HG03521 (cell line): ENCODE results near the gene CXXC5.

Experiments used
- ATAC-seq: cut with Tn5 transposase; IDR thresholded peaks from one replicate; pipeline ENCODE4 v1.9.1; 2021; ENCODE audit warnings: mild to moderate bottlenecking, moderate library complexity; ENCODE audit not compliant: unreplicated experiment

CXXC5 gene

GRCh38 chr5:139678751-139679750 lies 30.9 kb downstream of the CXXC5 start:
- ATAC-seq: no peak

DNA sequence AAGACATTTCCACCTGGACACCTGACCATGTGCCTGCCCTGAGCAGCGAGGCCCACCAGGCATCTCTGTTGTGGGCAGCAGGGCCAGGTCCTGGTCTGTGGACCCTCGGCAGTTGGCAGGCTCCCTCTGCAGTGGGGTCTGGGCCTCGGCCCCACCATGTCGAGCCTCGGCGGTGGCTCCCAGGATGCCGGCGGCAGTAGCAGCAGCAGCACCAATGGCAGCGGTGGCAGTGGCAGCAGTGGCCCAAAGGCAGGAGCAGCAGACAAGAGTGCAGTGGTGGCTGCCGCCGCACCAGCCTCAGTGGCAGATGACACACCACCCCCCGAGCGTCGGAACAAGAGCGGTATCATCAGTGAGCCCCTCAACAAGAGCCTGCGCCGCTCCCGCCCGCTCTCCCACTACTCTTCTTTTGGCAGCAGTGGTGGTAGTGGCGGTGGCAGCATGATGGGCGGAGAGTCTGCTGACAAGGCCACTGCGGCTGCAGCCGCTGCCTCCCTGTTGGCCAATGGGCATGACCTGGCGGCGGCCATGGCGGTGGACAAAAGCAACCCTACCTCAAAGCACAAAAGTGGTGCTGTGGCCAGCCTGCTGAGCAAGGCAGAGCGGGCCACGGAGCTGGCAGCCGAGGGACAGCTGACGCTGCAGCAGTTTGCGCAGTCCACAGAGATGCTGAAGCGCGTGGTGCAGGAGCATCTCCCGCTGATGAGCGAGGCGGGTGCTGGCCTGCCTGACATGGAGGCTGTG lies 32.4 kb downstream of the CXXC5 start:
- no peak for ATAC-seq

DNA sequence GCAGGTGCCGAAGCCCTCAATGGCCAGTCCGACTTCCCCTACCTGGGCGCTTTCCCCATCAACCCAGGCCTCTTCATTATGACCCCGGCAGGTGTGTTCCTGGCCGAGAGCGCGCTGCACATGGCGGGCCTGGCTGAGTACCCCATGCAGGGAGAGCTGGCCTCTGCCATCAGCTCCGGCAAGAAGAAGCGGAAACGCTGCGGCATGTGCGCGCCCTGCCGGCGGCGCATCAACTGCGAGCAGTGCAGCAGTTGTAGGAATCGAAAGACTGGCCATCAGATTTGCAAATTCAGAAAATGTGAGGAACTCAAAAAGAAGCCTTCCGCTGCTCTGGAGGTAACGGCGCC lies 32.9 kb downstream of the CXXC5 start:
- ATAC-seq: no peak

- ATAC-seq: no peak
These were observed 33.3 kb downstream of the CXXC5 start for GRCh38 chr5:139681466-139681865.

GRCh38 chr5:139682016-139682975 lies 34.1 kb downstream of the CXXC5 start:
- ATAC-seq: no peak

- no peak for ATAC-seq
These were observed 35.4 kb downstream of the CXXC5 start for GRCh38 chr5:139683295-139684271.

DNA sequence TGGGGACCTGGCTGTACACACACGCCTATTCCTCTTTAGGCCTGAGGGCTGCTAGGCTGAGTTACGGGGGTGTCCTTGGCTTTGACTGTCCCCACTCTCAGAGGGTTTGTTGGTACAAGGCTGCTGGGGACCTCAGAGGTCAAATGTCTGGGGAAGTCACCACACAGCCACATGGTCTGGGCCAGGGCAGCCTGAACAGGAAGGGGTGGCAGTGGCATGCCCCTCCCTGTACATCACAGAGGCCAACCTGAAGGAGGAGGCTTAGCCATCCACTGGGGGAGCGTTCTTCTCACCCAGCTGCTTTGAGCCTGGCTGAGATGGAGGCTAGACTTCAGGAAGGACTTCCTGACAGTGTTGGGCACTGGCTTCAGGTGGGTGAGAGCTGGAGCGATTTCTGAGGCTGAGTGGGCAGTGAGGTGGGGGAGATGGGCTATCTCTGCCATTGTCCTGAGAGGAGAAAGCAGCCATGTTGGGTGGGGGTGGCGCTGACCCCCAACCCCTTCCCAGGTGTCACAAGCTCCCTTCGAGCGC lies 36.3 kb downstream of the CXXC5 start:
- no peak for ATAC-seq

- no peak for ATAC-seq
These were observed 37.0 kb downstream of the CXXC5 start for GRCh38 chr5:139684881-139685749.

- ATAC-seq: no peak
These were observed 37.7 kb downstream of the CXXC5 start for GRCh38 chr5:139685886-139686285.

DNA sequence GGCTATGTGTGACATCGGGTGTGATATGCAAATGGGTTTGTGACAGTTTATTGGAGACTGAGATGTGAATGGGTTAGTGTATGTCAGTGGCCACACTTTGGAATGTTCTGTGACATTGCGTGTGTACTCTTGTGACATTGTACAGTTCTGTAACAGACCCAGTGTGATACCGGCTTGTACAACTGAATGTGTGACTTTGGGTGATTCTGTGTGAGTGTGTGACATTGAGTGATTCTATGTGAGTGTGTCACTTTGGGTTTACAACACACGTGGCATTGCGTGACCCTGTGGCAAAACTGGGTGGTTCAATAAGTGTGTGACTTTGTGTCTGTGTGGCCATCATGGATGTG lies 38.2 kb downstream of the CXXC5 start:
- ATAC-seq: no peak

GRCh38 chr5:139686706-139687441 lies 38.7 kb downstream of the CXXC5 start:
- no peak for ATAC-seq

DNA sequence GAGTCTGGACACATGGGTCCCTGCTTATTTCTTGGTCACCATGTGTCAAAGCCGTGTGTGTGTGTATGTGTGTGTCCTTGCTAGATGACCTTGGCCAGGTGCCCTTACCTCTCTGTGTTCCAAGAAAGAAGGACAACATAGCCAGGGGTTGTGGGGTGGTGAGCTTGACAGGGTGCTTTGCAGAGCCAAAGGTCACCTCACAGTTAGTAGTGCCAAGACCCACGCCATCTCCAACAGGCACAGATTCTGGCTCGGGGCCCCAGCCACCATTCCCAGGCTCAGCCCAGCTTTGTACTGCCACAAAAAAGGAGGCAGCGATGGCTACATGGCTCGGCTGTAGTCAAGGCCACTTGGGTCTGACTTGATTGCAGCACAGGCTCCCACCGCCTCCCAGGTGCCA lies 39.5 kb downstream of the CXXC5 start:
- no peak for ATAC-seq

DNA sequence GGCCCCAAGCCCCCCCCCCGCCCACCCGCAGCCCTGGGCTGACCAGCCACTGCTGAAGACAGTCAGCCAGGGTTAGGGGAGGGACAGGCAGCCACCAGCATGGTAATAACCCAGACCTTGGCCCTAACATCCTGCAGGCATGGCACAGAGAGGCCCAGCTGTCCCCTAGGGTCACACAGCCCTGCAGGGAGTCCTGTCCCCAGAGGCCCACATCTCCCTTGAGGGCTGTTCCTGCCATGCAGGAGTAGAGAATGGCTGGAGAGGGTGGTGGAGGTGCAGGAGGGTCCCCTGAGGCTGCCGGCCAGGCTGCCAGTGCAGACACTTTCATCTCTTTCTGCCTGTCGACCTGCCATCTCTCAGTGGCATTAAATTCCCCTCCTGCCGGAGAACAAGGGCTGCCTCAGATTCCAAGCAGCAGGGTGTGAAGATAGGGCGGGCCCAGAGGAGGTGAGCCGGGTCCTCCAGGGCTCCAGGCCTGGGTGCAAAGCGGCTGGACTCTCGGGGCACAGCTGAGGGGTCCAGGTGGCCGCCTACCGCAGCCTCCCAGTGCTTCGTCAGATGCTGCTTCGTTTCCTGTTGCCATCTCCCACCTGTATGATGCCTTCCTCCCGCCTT lies 40.0 kb downstream of the CXXC5 start:
- ATAC-seq: no peak

GRCh38 chr5:139688751-139689372 lies 40.7 kb downstream of the CXXC5 start:
- ATAC-seq: no peak

DNA sequence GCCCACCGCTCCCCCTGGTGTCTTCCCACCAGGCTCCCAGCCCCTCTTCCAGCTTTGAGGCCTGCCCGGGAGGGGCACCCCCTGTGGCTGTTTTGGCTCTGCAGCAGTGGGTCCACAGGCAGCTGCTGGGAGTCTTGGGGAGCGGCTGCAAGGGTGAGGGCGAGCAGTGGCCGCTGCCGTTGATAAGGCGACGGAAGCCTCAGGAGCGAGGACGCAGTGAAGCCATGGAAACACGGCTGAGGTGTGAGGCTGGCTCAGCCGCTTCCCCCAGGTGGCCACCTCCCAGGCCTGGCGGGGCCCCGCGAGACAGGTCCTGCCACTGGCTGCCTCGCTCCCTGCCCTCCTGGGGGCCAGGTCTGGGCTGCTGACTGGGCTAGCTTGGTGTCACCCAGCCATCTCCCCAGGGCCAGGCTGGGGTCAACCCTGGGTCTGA lies 41.5 kb downstream of the CXXC5 start:
- ATAC-seq: no peak

DNA sequence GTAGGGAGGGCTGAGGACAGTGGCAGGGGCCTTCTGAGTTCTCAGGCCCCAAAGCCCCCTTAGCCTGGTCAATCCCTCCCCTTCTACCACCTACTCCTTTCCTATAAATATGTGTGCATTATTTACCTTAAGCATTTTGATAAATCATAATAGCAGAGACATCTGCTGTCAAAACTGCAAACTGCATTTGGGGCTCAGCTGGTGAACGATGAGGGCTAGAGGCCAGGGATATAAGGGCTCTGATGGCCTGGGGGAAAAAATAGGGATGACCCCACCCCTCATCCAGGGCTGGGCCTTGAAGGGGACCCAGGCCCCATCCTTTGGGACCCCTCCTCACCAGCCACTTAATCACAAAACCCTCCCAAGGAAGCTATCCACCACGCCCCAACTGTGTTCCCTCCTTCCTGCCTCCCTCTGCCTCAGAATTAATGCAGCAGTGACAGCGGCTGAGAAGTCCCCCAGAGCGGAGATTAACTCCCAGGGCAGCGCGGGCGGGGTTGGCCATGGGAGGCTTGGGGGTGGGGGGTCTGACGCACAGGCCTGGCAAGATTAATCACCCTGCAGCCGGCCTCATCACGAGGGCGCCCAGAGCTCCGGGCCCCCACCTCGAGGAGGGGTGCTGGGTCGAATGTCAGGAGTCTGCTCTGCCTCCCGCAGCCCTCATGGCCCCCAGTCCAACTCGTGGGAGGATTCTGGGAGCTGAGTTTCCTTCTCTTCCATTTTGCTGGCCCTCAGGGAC lies 42.1 kb downstream of the CXXC5 start:
- no peak for ATAC-seq
